HG03354 (cell line): ENCODE data around the gene LDLRAD3.

Experiments
- ATAC-seq: cut with Tn5 transposase; IDR thresholded peaks from one replicate; pipeline ENCODE4 v1.9.1; 2021; ENCODE audit warnings: mild to moderate bottlenecking; ENCODE audit not compliant: unreplicated experiment, poor library complexity, severe bottlenecking

The LDLRAD3 gene

DNA sequence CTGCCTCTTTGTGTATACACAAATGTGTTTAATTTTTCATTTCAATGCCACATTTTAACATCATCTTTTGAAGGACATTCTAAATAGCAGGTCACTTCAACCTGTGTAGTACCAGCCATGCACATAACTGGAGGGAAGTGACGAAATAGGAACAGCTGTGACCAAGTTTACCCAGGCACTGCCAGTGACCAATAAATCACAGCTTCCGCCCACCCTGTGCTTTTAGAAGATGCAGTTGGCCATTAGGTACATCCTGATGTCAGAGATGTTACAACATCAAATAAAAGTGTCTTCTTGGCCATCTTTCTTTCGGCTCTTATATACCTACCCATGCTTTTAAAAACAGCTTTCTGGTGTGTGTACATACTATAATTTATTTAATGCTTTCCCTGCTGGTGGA, 7.8 kb downstream of the LDLRAD3 start:
- no peak for ATAC-seq

DNA sequence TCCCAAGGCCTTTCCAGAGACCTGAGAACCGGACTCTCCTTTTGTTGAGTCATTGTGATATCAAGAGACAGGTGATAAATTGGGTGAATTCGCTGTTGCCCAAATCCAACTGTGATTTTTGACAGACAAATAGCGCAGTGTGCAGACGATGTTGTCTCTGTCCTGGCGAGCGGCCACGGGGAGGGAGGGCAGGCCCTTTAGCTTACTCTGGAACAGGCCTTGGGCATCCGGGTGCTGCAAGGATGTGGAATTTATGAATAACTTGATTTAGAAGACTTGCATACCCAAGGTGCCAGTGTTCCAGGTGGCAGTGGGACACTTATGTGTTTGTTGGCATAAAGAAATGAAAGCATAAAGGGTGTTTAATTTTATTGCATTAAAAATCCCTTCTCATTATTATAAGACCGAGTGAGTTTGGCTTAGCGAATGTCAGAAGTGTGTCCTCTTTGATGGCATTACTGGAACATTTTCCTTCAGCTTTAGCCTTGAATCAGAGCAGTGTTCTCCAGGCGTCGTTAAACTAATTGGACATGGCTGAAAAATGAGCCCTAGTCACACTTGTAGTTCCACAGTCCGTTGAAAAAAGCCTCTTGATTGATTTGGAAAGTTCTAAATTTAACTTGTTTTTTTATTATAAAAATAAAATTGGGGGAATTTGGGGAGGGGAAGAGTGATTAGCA, 9.4 kb downstream of the LDLRAD3 start:
- ATAC-seq: no peak

DNA sequence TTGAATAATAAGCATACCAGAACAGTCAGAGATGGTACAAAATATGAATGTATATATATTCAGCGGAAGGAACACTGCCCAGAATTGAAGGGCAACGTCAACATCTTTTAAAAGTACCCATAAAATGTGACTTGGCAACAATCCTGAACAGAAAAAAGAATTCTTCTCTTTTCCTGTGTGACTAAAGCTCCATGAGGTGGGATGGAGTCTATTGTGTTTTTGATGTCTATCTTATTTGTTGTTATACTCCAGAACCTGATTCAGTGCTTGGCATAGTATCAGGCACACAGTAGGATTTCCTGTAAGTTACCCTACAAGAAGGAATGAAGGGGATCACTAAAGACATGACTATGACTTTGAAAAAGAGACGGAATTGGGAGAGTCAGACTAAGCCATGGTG, 10.3 kb downstream of the LDLRAD3 start:
- no peak for ATAC-seq

DNA sequence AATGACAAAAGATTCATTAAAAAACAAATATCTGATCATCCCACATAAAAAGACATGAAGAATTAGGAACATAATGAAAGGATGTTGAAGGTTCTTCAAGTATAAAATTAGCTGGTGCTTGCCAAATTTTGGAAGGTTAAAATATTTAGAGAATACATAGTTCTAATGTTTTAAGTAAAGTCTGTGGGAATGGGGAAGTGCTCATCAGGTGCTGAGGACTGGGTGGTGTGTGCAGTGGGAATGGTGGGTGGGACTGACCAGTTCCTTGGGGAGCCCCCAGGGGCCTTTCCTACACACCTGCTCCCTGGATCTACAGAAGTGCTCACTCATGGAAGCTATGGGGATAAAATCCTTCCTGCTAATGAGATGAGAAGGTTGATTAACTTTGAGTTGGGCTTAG, 11.8 kb downstream of the LDLRAD3 start:
- no peak for ATAC-seq

DNA sequence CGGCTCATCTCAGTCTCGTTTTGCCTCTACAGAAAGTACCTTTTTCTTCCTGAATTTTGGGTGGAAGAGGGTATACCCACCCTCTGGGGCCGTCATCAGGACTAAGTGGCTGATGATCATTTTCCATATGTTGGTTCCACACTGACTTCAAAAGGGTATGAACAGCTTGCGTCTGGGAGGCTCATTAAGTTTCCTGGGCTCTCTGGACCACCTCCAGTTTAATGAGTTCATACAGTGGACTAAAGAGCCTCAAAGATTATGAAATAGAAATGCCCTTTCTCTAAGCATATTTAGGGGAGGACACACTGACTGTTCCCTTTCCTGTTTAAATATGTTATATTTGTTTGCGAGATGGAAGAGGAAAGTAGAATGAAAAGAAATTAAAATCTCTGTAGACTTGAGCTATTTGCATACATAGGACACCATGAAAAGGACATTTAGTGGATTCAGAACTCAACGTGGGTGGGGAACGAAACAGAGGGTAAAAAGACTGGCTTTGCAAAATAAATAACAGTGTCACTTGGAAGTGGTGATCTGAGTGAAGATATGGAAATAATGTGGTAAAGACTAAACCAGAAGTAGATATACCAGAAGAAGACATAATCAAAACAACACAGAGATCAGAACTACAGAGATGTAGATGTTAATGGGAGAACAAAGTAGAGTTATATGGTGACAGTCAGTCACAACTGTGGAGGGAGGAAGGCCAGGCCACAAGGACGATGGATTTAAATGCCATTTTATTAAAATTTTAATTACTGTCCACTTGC, 18.7 kb downstream of the LDLRAD3 start:
- ATAC-seq: no peak

- no peak for ATAC-seq
Observed at GRCh38 chr11:35963911-35964310, 20.0 kb downstream of the LDLRAD3 start.

DNA sequence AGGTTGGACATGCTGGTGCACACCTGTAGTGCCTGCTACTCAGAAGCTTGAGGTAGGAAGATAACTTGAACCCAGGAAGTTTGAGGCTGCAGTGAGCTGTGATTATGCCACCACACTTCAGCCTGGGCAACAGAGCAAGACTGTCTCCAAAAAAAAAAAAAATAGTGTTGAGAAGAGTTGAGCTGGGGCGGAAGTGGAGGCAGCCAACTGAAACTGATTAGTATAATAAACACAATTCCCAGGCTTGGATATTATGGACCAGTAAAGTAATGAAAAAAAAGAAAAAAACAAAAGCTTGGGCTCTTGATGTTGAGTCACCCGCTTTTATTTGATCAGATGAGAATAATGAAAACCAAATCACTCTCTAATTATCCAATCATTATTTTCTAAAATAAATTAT, 21.0 kb downstream of the LDLRAD3 start:
- ATAC-seq: no peak

DNA sequence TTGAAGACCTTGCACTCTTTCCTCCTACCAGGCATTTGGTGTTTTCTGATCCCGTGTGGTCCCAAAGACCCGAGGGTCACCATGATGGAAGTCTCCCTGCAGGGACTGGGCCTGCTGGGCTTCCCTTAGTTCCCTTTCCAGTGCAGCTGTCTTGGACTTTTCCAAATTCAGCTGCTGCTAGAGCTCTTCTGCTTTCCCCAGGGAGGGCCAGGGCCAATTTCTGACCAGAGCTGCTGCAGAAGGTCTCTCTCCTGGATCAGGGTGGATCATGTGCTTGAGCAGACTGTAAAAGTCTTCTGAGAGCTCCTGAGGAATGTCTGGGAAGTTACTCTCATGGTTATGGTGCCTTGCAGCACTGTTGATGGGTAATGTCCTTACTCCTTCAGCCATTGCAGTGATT, 23.2 kb downstream of the LDLRAD3 start:
- ATAC-seq: no peak

DNA sequence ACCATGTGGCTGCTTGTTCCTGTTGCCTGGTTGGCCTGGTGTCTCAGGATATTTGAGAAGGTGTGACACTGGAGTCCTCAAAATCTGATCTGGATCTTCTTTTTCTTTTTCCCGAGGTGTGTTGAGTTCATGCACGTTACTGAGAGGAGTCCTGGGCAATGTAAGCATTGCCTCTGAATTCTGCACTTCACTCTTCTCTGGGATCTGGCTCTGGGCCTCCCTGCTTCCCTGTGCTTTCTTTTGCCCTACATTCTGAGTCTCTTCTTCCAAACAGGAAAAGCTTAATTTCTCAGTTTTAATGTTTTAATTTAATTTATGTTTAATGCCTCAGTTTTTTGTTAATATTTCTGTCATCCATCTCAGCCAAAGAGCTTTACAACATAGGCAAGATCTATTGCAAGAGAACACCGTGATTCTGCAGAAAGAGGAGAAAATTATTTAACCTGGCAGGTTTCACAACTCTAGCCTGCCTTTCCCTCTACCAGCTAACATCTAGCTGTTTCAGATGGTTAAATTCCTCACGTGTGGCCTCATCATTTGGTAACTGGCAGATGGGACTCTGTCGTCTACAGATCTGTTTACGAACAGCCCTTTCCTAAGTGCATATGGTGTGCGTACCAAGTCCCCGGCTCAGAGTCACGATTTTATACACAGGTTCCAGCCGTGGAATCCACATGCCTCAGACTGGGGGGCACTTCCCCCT, 24.7 kb downstream of the LDLRAD3 start:
- no peak for ATAC-seq

DNA sequence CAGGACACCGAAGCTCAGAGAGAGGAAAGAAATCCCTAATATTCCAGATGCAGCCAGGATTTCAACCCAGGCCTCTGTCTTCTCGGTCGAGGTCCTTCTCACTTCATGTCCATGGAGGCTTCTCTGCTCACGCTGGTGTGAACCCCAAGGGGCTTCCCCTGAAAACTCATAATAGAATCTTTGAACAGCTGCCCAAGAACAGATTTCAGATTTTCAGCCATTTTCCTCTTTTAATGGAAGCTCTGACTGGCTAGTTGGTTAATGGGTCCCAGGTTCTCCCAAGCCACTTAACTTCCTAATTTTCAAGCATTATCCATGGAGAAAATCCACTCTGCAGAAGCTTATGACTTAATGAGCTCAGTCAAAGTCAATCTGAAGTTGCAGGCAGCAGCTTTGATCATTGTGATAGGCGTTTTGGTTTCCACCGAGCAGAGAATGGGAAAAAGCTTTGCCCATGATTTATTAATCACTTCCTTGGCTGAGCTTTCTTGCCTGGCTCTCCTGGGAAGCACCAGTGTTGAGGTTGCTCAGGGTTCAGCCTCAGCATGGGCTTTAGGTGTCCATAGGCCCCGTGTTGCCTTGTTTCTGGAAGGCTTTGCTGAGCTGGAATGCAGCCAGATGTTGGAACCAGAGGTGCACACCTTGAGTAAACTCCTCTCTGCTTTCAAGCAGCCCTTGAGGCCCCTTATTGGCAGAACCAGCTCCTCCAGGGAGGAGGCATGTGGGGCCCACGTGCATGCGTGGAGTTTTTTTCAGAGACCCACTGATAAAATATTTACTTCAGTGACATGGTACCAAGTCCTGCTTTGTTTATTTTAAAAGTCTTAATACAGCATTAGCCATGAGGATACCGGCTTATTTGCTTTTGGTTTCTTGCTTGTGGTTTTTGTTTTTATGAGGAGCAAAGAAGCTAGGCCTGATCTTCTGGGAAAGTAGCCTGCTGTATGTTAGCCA, 25.5 kb downstream of the LDLRAD3 start:
- ATAC-seq: no peak

DNA sequence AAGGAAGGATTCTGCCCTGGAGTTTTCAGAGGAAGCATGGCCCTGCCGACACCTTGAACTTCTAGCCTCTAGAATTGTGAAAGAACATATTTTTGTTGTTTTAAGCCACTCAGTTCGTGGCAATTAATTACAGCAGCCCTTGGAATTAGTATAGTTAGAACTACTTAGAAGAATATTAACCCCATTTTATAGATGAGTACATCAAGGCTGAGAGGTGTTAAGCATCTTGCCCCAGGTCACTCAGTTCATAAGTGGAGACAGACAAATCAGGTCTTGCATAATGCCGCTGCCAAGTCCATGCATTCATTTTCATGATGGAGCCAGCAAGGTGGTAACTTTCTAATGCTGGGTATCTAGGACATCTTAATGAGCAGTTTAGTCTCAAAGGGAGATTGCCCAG, 26.6 kb downstream of the LDLRAD3 start:
- ATAC-seq: no peak

DNA sequence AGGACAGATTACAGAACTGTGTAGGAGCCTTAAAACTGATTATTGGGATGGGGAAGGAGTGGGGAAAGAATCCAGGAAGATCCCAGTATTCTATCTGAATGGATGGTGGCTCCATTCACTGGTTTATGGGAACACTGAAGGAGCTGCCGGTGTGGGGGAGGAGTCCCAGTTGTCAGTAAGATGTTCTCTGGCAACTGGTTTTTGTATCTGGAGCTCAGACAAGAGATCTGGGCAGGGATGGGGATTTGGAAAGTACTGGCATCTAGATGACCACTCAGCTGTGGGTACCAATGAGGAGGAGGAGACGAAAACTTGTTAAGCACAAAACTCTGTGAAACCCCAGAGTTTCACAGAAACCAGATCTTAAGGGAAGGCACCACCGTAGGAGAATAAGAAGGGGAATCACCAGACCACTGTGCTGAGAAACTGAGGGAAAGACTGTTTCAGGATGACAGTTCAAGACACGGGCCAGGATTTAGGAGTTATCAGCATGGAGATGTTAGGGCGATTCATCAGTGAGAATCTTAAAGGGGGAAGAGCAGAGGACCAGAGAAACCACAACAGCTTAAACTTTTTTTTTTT, 28.1 kb downstream of the LDLRAD3 start:
- ATAC-seq: no peak

GRCh38 chr11:35974882-35975589, 31.2 kb downstream of the LDLRAD3 start:
- no peak for ATAC-seq

- ATAC-seq: no peak
Observed at GRCh38 chr11:35976434-35976833, 32.6 kb downstream of the LDLRAD3 start.

GRCh38 chr11:35978183-35978582, 34.3 kb downstream of the LDLRAD3 start:
- no peak for ATAC-seq

- ATAC-seq: no peak
Observed at GRCh38 chr11:35978891-35979290, 35.0 kb downstream of the LDLRAD3 start.

- no peak for ATAC-seq
Observed at GRCh38 chr11:35980686-35981390, 37.0 kb downstream of the LDLRAD3 start.

- ATAC-seq: no peak
Observed at GRCh38 chr11:35981581-35981980, 37.7 kb downstream of the LDLRAD3 start.
